ENCODE results near the gene RPAP3.

GRCh38 chr12:47615711-47616110, 90.1 kb downstream of the RPAP3 start:
- TF ChIP-seq CTCF (IDR thresholded peaks at IDR 0.05 in 2 of 3, conservative IDR thresholded peaks at IDR 0.05 in 1 of 3; ENCODE audit: insufficient read depth in 2 of 3, low read depth in 1 of 3, low read length in 3 of 3), result no peak
- no peak for TF ChIP-seq TSHZ1 (CRISPR knock-in tag; IDR thresholded peaks at IDR 0.05)
- TF ChIP-seq ARNT (IDR thresholded peaks at IDR 0.05), result no peak
- TF ChIP-seq ZNF184 (CRISPR knock-in tag; IDR thresholded peaks at IDR 0.05), result no peak
- no peak for TF ChIP-seq NCOA2 (IDR thresholded peaks at IDR 0.05; ENCODE audit: partially characterized antibody in 2 of 2)
- no peak for TF ChIP-seq MAFG (tag; conservative IDR thresholded peaks at IDR 0.05)
- no peak for TF ChIP-seq POLR2A (conservative IDR thresholded peaks at IDR 0.05)
- no peak for TF ChIP-seq JUND (IDR thresholded peaks at IDR 0.05; ENCODE audit: borderline replicate concordance, low read depth, low read length)
- no peak for TF ChIP-seq JUND (tag; IDR thresholded peaks at IDR 0.05; ENCODE audit: borderline replicate concordance, low read depth, low read length)
- no peak for TF ChIP-seq NFATC3 (IDR thresholded peaks at IDR 0.05)
- no peak for TF ChIP-seq TBP (optimal IDR thresholded peaks at IDR 0.05; ENCODE audit: low read depth, low read length)

Measured in K562 (cell line).